ENCODE results near the gene NPAS3. TPM values are rescaled to one million over a fixed set of nuclear protein-coding genes. Genes with fewer than 3 reads are reported as not detected.

Gene NPAS3
- polyA plus RNA-seq, 4 donors = 0.30 to 0.81 (median 0.62) TPM; not detected in 1

GRCh38 chr14:33686856-33687255, 748.2 kb downstream of the NPAS3 start:
- no peak overlapping the region for H3K27ac ChIP-seq (ENCODE audit: low read depth in 1 of 3, low read length in 2 of 3)
- WGBS, 3 donors = 88 to 91% (median 88%) methylated on average over 4 of the region's 4 CpGs
- no peaks in the 10 kb centered on the region for H3K27me3 ChIP-seq (ENCODE audit: control insufficient read depth in 3 of 3, insufficient read depth in 3 of 3, low read length in 3 of 3)
- FAIRE-seq (no peak), DNase-seq (no peak)
- no peak overlapping the region for H3K4me3 ChIP-seq (ENCODE audit: low read depth in 1 of 3, low read length in 3 of 3)
- H3K4me1 ChIP-seq (ENCODE audit: control insufficient read depth in 3 of 3, insufficient read depth in 2 of 3, low read depth in 1 of 3, low read length in 2 of 3) = no peaks in the 10 kb centered on the region
- no peaks in the 10 kb centered on the region for H3K36me3 ChIP-seq (ENCODE audit: control insufficient read depth in 3 of 3, insufficient read depth in 2 of 3, low read depth in 1 of 3, low read length in 3 of 3)
- H3K9me3 ChIP-seq (ENCODE audit: control insufficient read depth in 2 of 2, insufficient read depth in 1 of 2, low read depth in 1 of 2, low read length in 1 of 2) = no peaks in the 10 kb centered on the region

- no peaks in the 10 kb centered on the region for H3K4me1 ChIP-seq (ENCODE audit: control insufficient read depth in 3 of 3, insufficient read depth in 2 of 3, low read depth in 1 of 3, low read length in 2 of 3)
- no peaks in the 10 kb centered on the region for H3K36me3 ChIP-seq (ENCODE audit: control insufficient read depth in 3 of 3, insufficient read depth in 2 of 3, low read depth in 1 of 3, low read length in 3 of 3)
- no peak overlapping the region for H3K4me3 ChIP-seq (ENCODE audit: low read depth in 1 of 3, low read length in 3 of 3)
- H3K27ac ChIP-seq (ENCODE audit: low read depth in 1 of 3, low read length in 2 of 3) = no peak overlapping the region
- DNase-seq (no peak), FAIRE-seq (no peak)
- H3K9me3 ChIP-seq (ENCODE audit: control insufficient read depth in 2 of 2, insufficient read depth in 1 of 2, low read depth in 1 of 2, low read length in 1 of 2) = no peaks in the 10 kb centered on the region
- 85 to 89% (median 85%) methylated on average over 4 of the region's 4 CpGs for WGBS, 3 donors
- H3K27me3 ChIP-seq (ENCODE audit: control insufficient read depth in 3 of 3, insufficient read depth in 3 of 3, low read length in 3 of 3) = no peaks in the 10 kb centered on the region
Measured at GRCh38 chr14:33689680-33690079, 751.0 kb downstream of the NPAS3 start.

- H3K36me3 ChIP-seq (ENCODE audit: control insufficient read depth in 3 of 3, insufficient read depth in 2 of 3, low read depth in 1 of 3, low read length in 3 of 3) = no peaks in the 10 kb centered on the region
- no peaks in the 10 kb centered on the region for H3K9me3 ChIP-seq (ENCODE audit: control insufficient read depth in 2 of 2, insufficient read depth in 1 of 2, low read depth in 1 of 2, low read length in 1 of 2)
- no peaks in the 10 kb centered on the region for H3K4me1 ChIP-seq (ENCODE audit: control insufficient read depth in 3 of 3, insufficient read depth in 2 of 3, low read depth in 1 of 3, low read length in 2 of 3)
- H3K27me3 ChIP-seq (ENCODE audit: control insufficient read depth in 3 of 3, insufficient read depth in 3 of 3, low read length in 3 of 3) = no peaks in the 10 kb centered on the region
- no peak overlapping the region for H3K4me3 ChIP-seq (ENCODE audit: low read depth in 1 of 3, low read length in 3 of 3)
- FAIRE-seq (no peak), DNase-seq (no peak)
- H3K27ac ChIP-seq (ENCODE audit: low read depth in 1 of 3, low read length in 2 of 3) = no peak overlapping the region
- whole genome bisulfite sequencing, 3 donors = 66 to 88% (median 78%) methylated on average over 4 of the region's 4 CpGs
Measured at GRCh38 chr14:33691907-33692306, 753.2 kb downstream of the NPAS3 start.

GRCh38 chr14:33692762-33693161, 754.1 kb downstream of the NPAS3 start:
- H3K4me3 ChIP-seq (ENCODE audit: low read depth in 1 of 3, low read length in 3 of 3) = no peak overlapping the region
- H3K27me3 ChIP-seq (ENCODE audit: control insufficient read depth in 3 of 3, insufficient read depth in 3 of 3, low read length in 3 of 3) = no peaks in the 10 kb centered on the region
- no peak for FAIRE-seq
- no peak overlapping the region for H3K27ac ChIP-seq (ENCODE audit: low read depth in 1 of 3, low read length in 2 of 3)
- H3K9me3 ChIP-seq (ENCODE audit: control insufficient read depth in 2 of 2, insufficient read depth in 1 of 2, low read depth in 1 of 2, low read length in 1 of 2) = no peaks in the 10 kb centered on the region
- no peaks in the 10 kb centered on the region for H3K4me1 ChIP-seq (ENCODE audit: control insufficient read depth in 3 of 3, insufficient read depth in 2 of 3, low read depth in 1 of 3, low read length in 2 of 3)
- 56 to 97% (median 85%) methylated on average over 2 of the region's 2 CpGs for WGBS, 3 donors
- H3K36me3 ChIP-seq (ENCODE audit: control insufficient read depth in 3 of 3, insufficient read depth in 2 of 3, low read depth in 1 of 3, low read length in 3 of 3) = no peaks in the 10 kb centered on the region
- no peak for DNase-seq

- DNase-seq (no peak), FAIRE-seq (no peak)
- no peaks in the 10 kb centered on the region for H3K4me1 ChIP-seq (ENCODE audit: control insufficient read depth in 3 of 3, insufficient read depth in 2 of 3, low read depth in 1 of 3, low read length in 2 of 3)
- no peaks in the 10 kb centered on the region for H3K36me3 ChIP-seq (ENCODE audit: control insufficient read depth in 3 of 3, insufficient read depth in 2 of 3, low read depth in 1 of 3, low read length in 3 of 3)
- no peaks in the 10 kb centered on the region for H3K27me3 ChIP-seq (ENCODE audit: control insufficient read depth in 3 of 3, insufficient read depth in 3 of 3, low read length in 3 of 3)
- no peak overlapping the region for H3K27ac ChIP-seq (ENCODE audit: low read depth in 1 of 3, low read length in 2 of 3)
- 87 to 92% (median 89%) methylated on average over 4 of the region's 4 CpGs for WGBS, 3 donors
- H3K4me3 ChIP-seq (ENCODE audit: low read depth in 1 of 3, low read length in 3 of 3) = no peak overlapping the region
- no peaks in the 10 kb centered on the region for H3K9me3 ChIP-seq (ENCODE audit: control insufficient read depth in 2 of 2, insufficient read depth in 1 of 2, low read depth in 1 of 2, low read length in 1 of 2)
Measured at GRCh38 chr14:33693237-33693636, 754.6 kb downstream of the NPAS3 start.

GRCh38 chr14:33696165-33696564, 757.5 kb downstream of the NPAS3 start:
- Histone ChIP-seq H3K27ac (ENCODE audit: low read depth in 1 of 3, low read length in 2 of 3) (no peak overlapping the region), H3K4me3 (ENCODE audit: low read depth in 1 of 3, low read length in 3 of 3) (no peak overlapping the region), H3K9me3 (ENCODE audit: control insufficient read depth in 2 of 2, insufficient read depth in 1 of 2, low read depth in 1 of 2, low read length in 1 of 2) (no peaks in the 10 kb centered on the region), H3K36me3 (ENCODE audit: control insufficient read depth in 3 of 3, insufficient read depth in 2 of 3, low read depth in 1 of 3, low read length in 3 of 3) (no peaks in the 10 kb centered on the region), H3K27me3 (ENCODE audit: control insufficient read depth in 3 of 3, insufficient read depth in 3 of 3, low read length in 3 of 3) (no peaks in the 10 kb centered on the region), H3K4me1 (ENCODE audit: control insufficient read depth in 3 of 3, insufficient read depth in 2 of 3, low read depth in 1 of 3, low read length in 2 of 3) (no peaks in the 10 kb centered on the region)
- FAIRE-seq = no peak
- WGBS, 3 donors = 83 to 93% (median 90%) methylated on average over 9 of the region's 9 CpGs
- no peak for DNase-seq

GRCh38 chr14:33699300-33699983, 760.8 kb downstream of the NPAS3 start:
- 89 to 91% (median 91%) methylated on average over 12 of the region's 12 CpGs for WGBS, 3 donors

GRCh38 chr14:33700052-33700451, 761.4 kb downstream of the NPAS3 start:
- DNase-seq (no peak), FAIRE-seq (no peak)
- Histone ChIP-seq H3K4me1 (ENCODE audit: control insufficient read depth in 3 of 3, insufficient read depth in 2 of 3, low read depth in 1 of 3, low read length in 2 of 3) (no peaks in the 10 kb centered on the region), H3K27me3 (ENCODE audit: control insufficient read depth in 3 of 3, insufficient read depth in 3 of 3, low read length in 3 of 3) (no peaks in the 10 kb centered on the region), H3K9me3 (ENCODE audit: control insufficient read depth in 2 of 2, insufficient read depth in 1 of 2, low read depth in 1 of 2, low read length in 1 of 2) (no peaks in the 10 kb centered on the region), H3K27ac (ENCODE audit: low read depth in 1 of 3, low read length in 2 of 3) (no peak overlapping the region), H3K36me3 (ENCODE audit: control insufficient read depth in 3 of 3, insufficient read depth in 2 of 3, low read depth in 1 of 3, low read length in 3 of 3) (no peaks in the 10 kb centered on the region), H3K4me3 (ENCODE audit: low read depth in 1 of 3, low read length in 3 of 3) (no peak overlapping the region)
- 79 to 83% (median 82%) methylated on average over 6 of the region's 6 CpGs for WGBS, 3 donors

More at GRCh38 chr14:33699300-33699983, 760.8 kb downstream of the NPAS3 start:
- DNase-seq (no peak), FAIRE-seq (no peak)
- Histone ChIP-seq H3K36me3 (ENCODE audit: control insufficient read depth in 3 of 3, insufficient read depth in 2 of 3, low read depth in 1 of 3, low read length in 3 of 3) (no peaks in the 10 kb centered on the region), H3K27me3 (ENCODE audit: control insufficient read depth in 3 of 3, insufficient read depth in 3 of 3, low read length in 3 of 3) (no peaks in the 10 kb centered on the region), H3K27ac (ENCODE audit: low read depth in 1 of 3, low read length in 2 of 3) (no peak overlapping the region), H3K9me3 (ENCODE audit: control insufficient read depth in 2 of 2, insufficient read depth in 1 of 2, low read depth in 1 of 2, low read length in 1 of 2) (no peaks in the 10 kb centered on the region), H3K4me3 (ENCODE audit: low read depth in 1 of 3, low read length in 3 of 3) (no peak overlapping the region), H3K4me1 (ENCODE audit: control insufficient read depth in 3 of 3, insufficient read depth in 2 of 3, low read depth in 1 of 3, low read length in 2 of 3) (no peaks in the 10 kb centered on the region)

GRCh38 chr14:33702293-33702692, 763.6 kb downstream of the NPAS3 start:
- DNase-seq = no peak
- Histone ChIP-seq H3K4me1 (ENCODE audit: control insufficient read depth in 3 of 3, insufficient read depth in 2 of 3, low read depth in 1 of 3, low read length in 2 of 3) (no peaks in the 10 kb centered on the region), H3K4me3 (ENCODE audit: low read depth in 1 of 3, low read length in 3 of 3) (no peak overlapping the region), H3K27me3 (ENCODE audit: control insufficient read depth in 3 of 3, insufficient read depth in 3 of 3, low read length in 3 of 3) (no peaks in the 10 kb centered on the region), H3K9me3 (ENCODE audit: control insufficient read depth in 2 of 2, insufficient read depth in 1 of 2, low read depth in 1 of 2, low read length in 1 of 2) (no peaks in the 10 kb centered on the region), H3K36me3 (ENCODE audit: control insufficient read depth in 3 of 3, insufficient read depth in 2 of 3, low read depth in 1 of 3, low read length in 3 of 3) (no peaks in the 10 kb centered on the region), H3K27ac (ENCODE audit: low read depth in 1 of 3, low read length in 2 of 3) (no peak overlapping the region)
- 63 to 69% (median 69%) methylated on average over 1 of the region's 1 CpG for WGBS, 3 donors
- FAIRE-seq = no peak
